Stimulated activated CD8-positive, alpha-beta memory T cell treated with anti-CD3 and anti-CD28 coated beads, Interleukin-7, amount 100 ng/mL, for 48 hours (primary cell): ENCODE measurements around the gene KCNH8.

Experiments used
- DNase-seq, 2 donors: peaks; one replicate each; pipeline ENCODE4 v3.0.0-alpha.2; 2020; ENCODE audit warnings: low read depth in 1 of 2; ENCODE audit errors: extremely low read depth in 1 of 2

Gene KCNH8

GRCh38 chr3:19467761-19468160 is 319.5 kb downstream of the KCNH8 start:
- DNase-seq: no peak

- DNase-seq: no peak
Observed at GRCh38 chr3:19471138-19471537, 322.8 kb downstream of the KCNH8 start.

- DNase-seq: no peak
Observed at GRCh38 chr3:19473971-19474580, 325.8 kb downstream of the KCNH8 start.

GRCh38 chr3:19476281-19476680 is 328.0 kb downstream of the KCNH8 start:
- DNase-seq: no peak

- DNase-seq: no peak
Observed at GRCh38 chr3:19485267-19485666, 337.0 kb downstream of the KCNH8 start.

- DNase-seq: no peak
Observed at GRCh38 chr3:19487386-19487785, 339.1 kb downstream of the KCNH8 start.

- DNase-seq: no peak
Observed at GRCh38 chr3:19488939-19489338, 340.6 kb downstream of the KCNH8 start.

- DNase-seq: no peak
Observed at GRCh38 chr3:19489936-19490335, 341.6 kb downstream of the KCNH8 start.

- DNase-seq: no peak
Observed at GRCh38 chr3:19506171-19506570, 357.9 kb downstream of the KCNH8 start.

- no peak for DNase-seq
Observed at GRCh38 chr3:19522305-19522704, 374.0 kb downstream of the KCNH8 start.

GRCh38 chr3:19526071-19526470 is 377.8 kb downstream of the KCNH8 start:
- no peak for DNase-seq

GRCh38 chr3:19527746-19528145 is 379.4 kb downstream of the KCNH8 start:
- DNase-seq: no peak

- no peak for DNase-seq
Observed at GRCh38 chr3:19531426-19531825, 383.1 kb downstream of the KCNH8 start.

- no peak for DNase-seq
Observed at GRCh38 chr3:19539518-19540392, 391.4 kb downstream of the KCNH8 start.

- no peak for DNase-seq
Observed at GRCh38 chr3:19540464-19540863, 392.2 kb downstream of the KCNH8 start.

- DNase-seq: no peak
Observed at GRCh38 chr3:19541284-19541683, 393.0 kb downstream of the KCNH8 start.

- no peak for DNase-seq
Observed at GRCh38 chr3:19543212-19543841, 395.0 kb downstream of the KCNH8 start.

GRCh38 chr3:19547665-19548464 is 399.6 kb downstream of the KCNH8 start:
- no peak for DNase-seq

- DNase-seq: no peak
Observed at GRCh38 chr3:19559724-19560442, 411.6 kb downstream of the KCNH8 start.

- DNase-seq: no peak
Observed at GRCh38 chr3:19573644-19574043, 425.3 kb downstream of the KCNH8 start.
